ENCODE measurements around the gene KRT35.

- TF ChIP-seq, protein P1, sequence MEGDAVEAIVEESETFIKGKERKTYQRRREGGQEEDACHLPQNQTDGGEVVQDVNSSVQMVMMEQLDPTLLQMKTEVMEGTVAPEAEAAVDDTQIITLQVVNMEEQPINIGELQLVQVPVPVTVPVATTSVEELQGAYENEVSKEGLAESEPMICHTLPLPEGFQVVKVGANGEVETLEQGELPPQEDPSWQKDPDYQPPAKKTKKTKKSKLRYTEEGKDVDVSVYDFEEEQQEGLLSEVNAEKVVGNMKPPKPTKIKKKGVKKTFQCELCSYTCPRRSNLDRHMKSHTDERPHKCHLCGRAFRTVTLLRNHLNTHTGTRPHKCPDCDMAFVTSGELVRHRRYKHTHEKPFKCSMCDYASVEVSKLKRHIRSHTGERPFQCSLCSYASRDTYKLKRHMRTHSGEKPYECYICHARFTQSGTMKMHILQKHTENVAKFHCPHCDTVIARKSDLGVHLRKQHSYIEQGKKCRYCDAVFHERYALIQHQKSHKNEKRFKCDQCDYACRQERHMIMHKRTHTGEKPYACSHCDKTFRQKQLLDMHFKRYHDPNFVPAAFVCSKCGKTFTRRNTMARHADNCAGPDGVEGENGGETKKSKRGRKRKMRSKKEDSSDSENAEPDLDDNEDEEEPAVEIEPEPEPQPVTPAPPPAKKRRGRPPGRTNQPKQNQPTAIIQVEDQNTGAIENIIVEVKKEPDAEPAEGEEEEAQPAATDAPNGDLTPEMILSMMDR (IDR thresholded peaks at IDR 0.05), result no peak
- no peak for TF ChIP-seq POLR2AphosphoS5 (IDR thresholded peaks at IDR 0.05)
- no peak for TF ChIP-seq POLR2A (IDR thresholded peaks at IDR 0.05; ENCODE audit: low read depth)
Measured at GRCh38 chr17:41448506-41448905, 32.4 kb downstream of the KRT35 start.

All from esophagus muscularis mucosa (tissue), 3 donors.